Measurements from ENCODE around the gene EPS8L2.

The EPS8L2 gene

GRCh38 chr11:727281-727701 lies 21.3 kb downstream of the EPS8L2 start:
- H3K18ac ChIP-seq (ENCODE audit: low read length), result no peak overlapping the region
- DNase-seq, result no peak
- no peak overlapping the region for H3K4me2 ChIP-seq (ENCODE audit: low read length)
- no peak overlapping the region for H2BK5ac ChIP-seq (ENCODE audit: low read length)
- WGBS (ENCODE audit: extremely low coverage, insufficient coverage, low lambda C conversion rate), result no CpG with 5 or more reads among the region's 12 CpGs
- H3K9ac ChIP-seq (ENCODE audit: low read length), result no peak overlapping the region
- H3K27ac ChIP-seq (ENCODE audit: low read depth, low read length), result no peak overlapping the region
- no peak overlapping the region for H3K4me3 ChIP-seq (ENCODE audit: low read length)
- H3K4me1 ChIP-seq (ENCODE audit: control insufficient read depth, low read depth, low read length), result no peaks in the 10 kb centered on the region
- H2BK15ac ChIP-seq (replicated peaks; ENCODE audit: low read depth), result no peak overlapping the region
- H4K8ac ChIP-seq (ENCODE audit: low read depth, low read length), result no peak overlapping the region
- peaks cover 2% of the 10 kb centered on the region for H3K27me3 ChIP-seq (ENCODE audit: insufficient read depth, low read length, poor library complexity)
- no peak overlapping the region for H2BK120ac ChIP-seq (ENCODE audit: low read depth, low read length)
- H3K23ac ChIP-seq (ENCODE audit: low read length), result no peak overlapping the region
- H4K5ac ChIP-seq (ENCODE audit: low read length), result no peak overlapping the region
- no peak overlapping the region for H3K56ac ChIP-seq (ENCODE audit: low read length)
- H3K79me2 ChIP-seq (ENCODE audit: control insufficient read depth, insufficient read depth, low read length), result no peaks in the 10 kb centered on the region
- H3K79me1 ChIP-seq (ENCODE audit: low read length), result no peaks in the 10 kb centered on the region
- no peak overlapping the region for H2AK5ac ChIP-seq (ENCODE audit: low read length)
- H3K4ac ChIP-seq (ENCODE audit: low read depth, low read length), result no peak overlapping the region
- H3K36me3 ChIP-seq (ENCODE audit: control insufficient read depth, insufficient read depth, low read length), result no peaks in the 10 kb centered on the region

GRCh38 chr11:727859-728748 lies 22.1 kb downstream of the EPS8L2 start:
- no peaks in the 10 kb centered on the region for H3K4me1 ChIP-seq (ENCODE audit: control insufficient read depth, low read depth, low read length)
- no peak overlapping the region for H3K4ac ChIP-seq (ENCODE audit: low read depth, low read length)
- no peak overlapping the region for H2BK5ac ChIP-seq (ENCODE audit: low read length)
- H2AK5ac ChIP-seq (ENCODE audit: low read length), result no peak overlapping the region
- peaks cover 2% of the 10 kb centered on the region for H3K27me3 ChIP-seq (ENCODE audit: insufficient read depth, low read length, poor library complexity)
- no CpG with 5 or more reads among the region's 31 CpGs for WGBS (ENCODE audit: extremely low coverage, insufficient coverage, low lambda C conversion rate)
- H3K18ac ChIP-seq (ENCODE audit: low read length), result no peak overlapping the region
- no peak overlapping the region for H3K56ac ChIP-seq (ENCODE audit: low read length)
- no peaks in the 10 kb centered on the region for H3K79me2 ChIP-seq (ENCODE audit: control insufficient read depth, insufficient read depth, low read length)
- no peak overlapping the region for H3K4me3 ChIP-seq (ENCODE audit: low read length)
- H3K27ac ChIP-seq (ENCODE audit: low read depth, low read length), result no peak overlapping the region
- H4K5ac ChIP-seq (ENCODE audit: low read length), result no peak overlapping the region
- peak overlapping the region; percentile 45 for H3K23ac ChIP-seq (ENCODE audit: low read length)
- no peak overlapping the region for H4K8ac ChIP-seq (ENCODE audit: low read depth, low read length)
- no peak overlapping the region for H2BK15ac ChIP-seq (replicated peaks; ENCODE audit: low read depth)
- H3K9ac ChIP-seq (ENCODE audit: low read length), result no peak overlapping the region
- peak; percentile 87 for DNase-seq
- H3K36me3 ChIP-seq (ENCODE audit: control insufficient read depth, insufficient read depth, low read length), result no peaks in the 10 kb centered on the region
- H3K4me2 ChIP-seq (ENCODE audit: low read length), result no peak overlapping the region
- H2BK120ac ChIP-seq (ENCODE audit: low read depth, low read length), result no peak overlapping the region
- no peaks in the 10 kb centered on the region for H3K79me1 ChIP-seq (ENCODE audit: low read length)

GRCh38 chr11:728901-729491 lies 23.0 kb downstream of the EPS8L2 start:
- Histone ChIP-seq H2AK5ac (ENCODE audit: low read length) (no peak overlapping the region), H2BK15ac (replicated peaks; ENCODE audit: low read depth) (no peak overlapping the region), H3K79me2 (ENCODE audit: control insufficient read depth, insufficient read depth, low read length) (no peaks in the 10 kb centered on the region), H2BK5ac (ENCODE audit: low read length) (no peak overlapping the region), H4K8ac (ENCODE audit: low read depth, low read length) (no peak overlapping the region), H3K27me3 (ENCODE audit: insufficient read depth, low read length, poor library complexity) (peaks cover 2% of the 10 kb centered on the region), H2BK120ac (ENCODE audit: low read depth, low read length) (no peak overlapping the region), H3K4ac (ENCODE audit: low read depth, low read length) (no peak overlapping the region), H3K36me3 (ENCODE audit: control insufficient read depth, insufficient read depth, low read length) (no peaks in the 10 kb centered on the region), H3K4me2 (ENCODE audit: low read length) (no peak overlapping the region), H3K56ac (ENCODE audit: low read length) (no peak overlapping the region), H3K4me1 (ENCODE audit: control insufficient read depth, low read depth, low read length) (no peaks in the 10 kb centered on the region), H3K18ac (ENCODE audit: low read length) (no peak overlapping the region), H3K4me3 (ENCODE audit: low read length) (no peak overlapping the region), H3K23ac (ENCODE audit: low read length) (no peak overlapping the region), H3K27ac (ENCODE audit: low read depth, low read length) (no peak overlapping the region), H3K9ac (ENCODE audit: low read length) (no peak overlapping the region), H3K79me1 (ENCODE audit: low read length) (no peaks in the 10 kb centered on the region), H4K5ac (ENCODE audit: low read length) (no peak overlapping the region)
- WGBS (ENCODE audit: extremely low coverage, insufficient coverage, low lambda C conversion rate), result no CpG with 5 or more reads among the region's 15 CpGs
- DNase-seq, result no peak

DNA sequence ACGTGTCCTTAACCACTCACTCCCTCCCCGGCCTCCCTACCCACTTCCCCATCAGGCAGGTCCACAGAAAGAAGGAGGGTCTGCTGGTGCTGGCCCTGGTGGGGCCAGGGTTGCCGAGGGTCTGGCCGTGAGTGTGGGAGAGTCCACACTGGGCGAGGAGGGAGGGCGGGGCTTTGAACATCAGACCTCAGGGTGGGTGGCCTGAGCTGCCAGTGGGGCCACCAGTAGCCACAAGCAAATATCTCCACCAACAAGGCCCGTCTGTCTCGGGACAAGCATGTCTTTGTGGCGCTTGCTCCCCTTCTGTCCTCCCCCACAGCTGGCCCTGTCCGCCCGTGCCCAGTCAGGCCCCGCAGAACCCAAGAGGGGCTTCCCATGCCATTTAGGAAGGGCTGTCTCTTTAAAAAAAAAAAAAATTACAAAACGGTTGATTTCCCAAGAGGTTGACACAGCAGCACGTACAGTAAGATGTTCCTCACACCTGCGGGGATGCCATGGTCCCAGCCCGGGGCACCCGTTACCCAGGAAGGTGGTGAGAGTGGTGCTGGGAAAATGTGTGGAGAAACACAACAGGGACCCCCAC lies 23.6 kb downstream of the EPS8L2 start:
- Histone ChIP-seq H2BK15ac (replicated peaks; ENCODE audit: low read depth) (no peak overlapping the region), H3K27me3 (ENCODE audit: insufficient read depth, low read length, poor library complexity) (peaks cover 2% of the 10 kb centered on the region), H3K36me3 (ENCODE audit: control insufficient read depth, insufficient read depth, low read length) (no peaks in the 10 kb centered on the region), H3K23ac (ENCODE audit: low read length) (no peak overlapping the region), H3K4me3 (ENCODE audit: low read length) (no peak overlapping the region), H2AK5ac (ENCODE audit: low read length) (no peak overlapping the region), H3K79me1 (ENCODE audit: low read length) (no peaks in the 10 kb centered on the region), H3K9ac (ENCODE audit: low read length) (no peak overlapping the region), H3K79me2 (ENCODE audit: control insufficient read depth, insufficient read depth, low read length) (no peaks in the 10 kb centered on the region), H3K4me1 (ENCODE audit: control insufficient read depth, low read depth, low read length) (no peaks in the 10 kb centered on the region), H2BK5ac (ENCODE audit: low read length) (no peak overlapping the region), H3K4me2 (ENCODE audit: low read length) (no peak overlapping the region), H3K4ac (ENCODE audit: low read depth, low read length) (no peak overlapping the region), H4K5ac (ENCODE audit: low read length) (no peak overlapping the region), H3K56ac (ENCODE audit: low read length) (no peak overlapping the region), H4K8ac (ENCODE audit: low read depth, low read length) (no peak overlapping the region), H2BK120ac (ENCODE audit: low read depth, low read length) (no peak overlapping the region), H3K27ac (ENCODE audit: low read depth, low read length) (no peak overlapping the region), H3K18ac (ENCODE audit: low read length) (no peak overlapping the region)
- DNase-seq, result no peak
- no CpG with 5 or more reads among the region's 17 CpGs for WGBS (ENCODE audit: extremely low coverage, insufficient coverage, low lambda C conversion rate)

GRCh38 chr11:733072-733471 lies 27.0 kb downstream of the EPS8L2 start:
- Histone ChIP-seq H4K5ac (ENCODE audit: low read length) (no peak overlapping the region), H3K56ac (ENCODE audit: low read length) (no peak overlapping the region), H2BK5ac (ENCODE audit: low read length) (no peak overlapping the region), H3K79me1 (ENCODE audit: low read length) (no peaks in the 10 kb centered on the region), H3K9ac (ENCODE audit: low read length) (no peak overlapping the region), H2AK5ac (ENCODE audit: low read length) (no peak overlapping the region), H3K79me2 (ENCODE audit: control insufficient read depth, insufficient read depth, low read length) (no peaks in the 10 kb centered on the region), H3K23ac (ENCODE audit: low read length) (no peak overlapping the region), H3K4ac (ENCODE audit: low read depth, low read length) (no peak overlapping the region), H4K8ac (ENCODE audit: low read depth, low read length) (no peak overlapping the region), H3K4me3 (ENCODE audit: low read length) (no peak overlapping the region), H3K27me3 (ENCODE audit: insufficient read depth, low read length, poor library complexity) (no peaks in the 10 kb centered on the region), H3K36me3 (ENCODE audit: control insufficient read depth, insufficient read depth, low read length) (no peaks in the 10 kb centered on the region), H2BK120ac (ENCODE audit: low read depth, low read length) (no peak overlapping the region), H3K27ac (ENCODE audit: low read depth, low read length) (no peak overlapping the region), H3K18ac (ENCODE audit: low read length) (no peak overlapping the region), H3K4me2 (ENCODE audit: low read length) (no peak overlapping the region), H3K4me1 (ENCODE audit: control insufficient read depth, low read depth, low read length) (no peaks in the 10 kb centered on the region), H2BK15ac (replicated peaks; ENCODE audit: low read depth) (no peak overlapping the region)
- WGBS (ENCODE audit: extremely low coverage, insufficient coverage, low lambda C conversion rate), result no CpG with 5 or more reads among the region's 20 CpGs
- no peak for DNase-seq

Measured in mesendoderm (in vitro differentiated cells).